IMR-90 (cell line): ENCODE data around the gene CLASP1. TPM values are rescaled to one million over a fixed set of nuclear protein-coding genes. Genes with fewer than 3 reads are reported as not detected.
"Not testable (repeated sequence)": the region's sequence is repeated elsewhere in the genome, so short reads cannot be mapped to it uniquely, and the experiment has no call there.

Source experiments
- ATAC-seq: fragments of 200-7000 bp; cut with Tn5 transposase; 2 replicates; pipeline ENCODE4 v1.9.1; 2020; ENCODE audit warnings: low read depth, mild to moderate bottlenecking, moderate library complexity
- BruUV-seq: library from RNA; stranded (reverse); fragments of 400-500 nt; replicated peaks from 2 replicates; lab custom pipeline; 2021; lab: Mats Ljungman, UMichigan
- CTCF ChIA-PET: fragments of 300-600 bp; formaldehyde crosslinking; extraction: SDS; loops from one replicate; lab custom pipeline; 2021; ENCODE audit warnings: antibody characterized with exemption; lab: Yijun Ruan, JAX
- POLR2A ChIA-PET: fragments of 300-600 bp; sonication (Branson Sonifier 250); formaldehyde crosslinking; loops from one replicate; lab custom pipeline; 2022; ENCODE audit warnings: antibody characterized with exemption; ENCODE audit not compliant: unreplicated experiment; lab: Charles Lee
- DNase-seq: peaks from one replicate; pipeline ENCODE4 v3.0.0; 2013
- H2AFZ ChIP-seq: replicated peaks from 2 replicates; pipeline ENCODE3; 2013; ENCODE audit warnings: low read length, mild to moderate bottlenecking; ENCODE audit not compliant: poor library complexity
- H2AK5ac ChIP-seq: 2 replicates; pipeline ENCODE4 v1.6.1; 2013; ENCODE audit warnings: low read depth, low read length, inconsistent platforms
- H2AK9ac ChIP-seq: replicated peaks from 2 replicates; pipeline ENCODE3; 2013; ENCODE audit warnings: mild to moderate bottlenecking, low read depth, low read length, moderate library complexity; ENCODE audit not compliant: poor library complexity
- H2BK120ac ChIP-seq: 2 replicates; pipeline ENCODE4 v1.6.1; 2013; ENCODE audit warnings: low read depth, low read length, inconsistent platforms
- H2BK15ac ChIP-seq: 3 replicates; pipeline ENCODE4 v1.6.1; 2013; ENCODE audit warnings: low read depth, low read length, inconsistent platforms
- H2BK20ac ChIP-seq: 2 replicates; pipeline ENCODE4 v1.6.1; 2013; ENCODE audit warnings: low read depth, mild to moderate bottlenecking, inconsistent platforms, low read length, moderate library complexity
- H2BK5ac ChIP-seq: 2 replicates; pipeline ENCODE4 v1.6.1; 2013; ENCODE audit warnings: mild to moderate bottlenecking, low read depth, low read length, inconsistent platforms; ENCODE audit not compliant: poor library complexity, severe bottlenecking
- H3K14ac ChIP-seq: replicated peaks from 2 replicates; pipeline ENCODE4 v1.6.1; 2013; ENCODE audit warnings: low read depth, low read length, inconsistent platforms
- H3K18ac ChIP-seq: 2 replicates; pipeline ENCODE4 v1.6.1; 2013; ENCODE audit warnings: low read depth, low read length, control low read depth
- H3K23ac ChIP-seq: 2 replicates; pipeline ENCODE4 v1.6.1; 2013; ENCODE audit warnings: low read depth, low read length, inconsistent platforms
- H3K27ac ChIP-seq: 2 replicates; pipeline ENCODE4 v1.5.1; 2013; ENCODE audit warnings: mild to moderate bottlenecking, control low read depth, low read length; ENCODE audit not compliant: insufficient read depth
- H3K27me3 ChIP-seq: 2 replicates; pipeline ENCODE4 v1.6.1; 2013; ENCODE audit warnings: low read length; ENCODE audit not compliant: control insufficient read depth, insufficient read depth
- H3K36me3 ChIP-seq: 2 replicates; pipeline ENCODE4 v1.6.1; 2013; ENCODE audit warnings: low read length, mixed read lengths; ENCODE audit not compliant: control insufficient read depth, insufficient read depth
- H3K4ac ChIP-seq: 2 replicates; pipeline ENCODE4 v1.6.1; 2013; ENCODE audit warnings: low read depth, low read length, inconsistent platforms
- H3K4me1 ChIP-seq: 2 replicates; pipeline ENCODE4 v1.6.1; 2013; ENCODE audit warnings: low read length, mixed read lengths; ENCODE audit not compliant: control insufficient read depth, insufficient read depth
- H3K4me2 ChIP-seq: 2 replicates; pipeline ENCODE4 v1.6.1; 2013; ENCODE audit warnings: low read depth, mild to moderate bottlenecking, control low read depth, low read length, moderate library complexity
- H3K4me3 ChIP-seq: 2 replicates; pipeline ENCODE4 v1.5.1; 2013; ENCODE audit warnings: low read depth, mild to moderate bottlenecking, control low read depth, low read length, moderate library complexity; ENCODE audit not compliant: insufficient read depth
- H3K56ac ChIP-seq: 2 replicates; pipeline ENCODE4 v1.6.1; 2013; ENCODE audit warnings: low read length, inconsistent platforms; ENCODE audit not compliant: insufficient read depth; ENCODE audit errors: extremely low read depth
- H3K79me1 ChIP-seq, 2 experiments: 2 replicates each; pipeline ENCODE4 v1.6.1; 2013; ENCODE audit warnings: low read length in 2 of 2, inconsistent platforms in 1 of 2, low read depth in 1 of 2
- H3K9ac ChIP-seq: 2 replicates; pipeline ENCODE4 v1.6.1; 2013; ENCODE audit warnings: low read depth, low read length, control low read depth
- H3K9me1 ChIP-seq: 2 replicates; pipeline ENCODE4 v1.6.1; 2013; ENCODE audit warnings: low read length, inconsistent platforms; ENCODE audit not compliant: insufficient read depth
- H3K9me3 ChIP-seq: 2 replicates; pipeline ENCODE4 v1.6.1; 2013; ENCODE audit warnings: low read length; ENCODE audit not compliant: control insufficient read depth, insufficient read depth
- H4K20me1 ChIP-seq: 2 replicates; pipeline ENCODE4 v1.6.1; 2013; ENCODE audit warnings: low read length, inconsistent platforms; ENCODE audit not compliant: insufficient read depth
- H4K5ac ChIP-seq: 2 replicates; pipeline ENCODE4 v1.6.1; 2013; ENCODE audit warnings: mild to moderate bottlenecking, low read depth, low read length, control low read depth
- H4K8ac ChIP-seq, 2 experiments: 2 replicates each; pipeline ENCODE4 v1.6.1; 2013; ENCODE audit warnings: low read depth in 2 of 2, low read length in 2 of 2, control low read depth in 1 of 2, inconsistent platforms in 1 of 2
- H4K91ac ChIP-seq: 2 replicates; pipeline ENCODE4 v1.6.1; 2013; ENCODE audit warnings: low read depth, low read length, inconsistent platforms; ENCODE audit not compliant: insufficient read depth
- WGBS, 2 experiments: methylation state at CpG; one replicate each; pipeline versions ENCODE4 v1.1.5 to v1.1.7; 2013; ENCODE audit warnings: missing lambda C conversion rate in 2 of 2; ENCODE audit not compliant: insufficient read length in 1 of 2; ENCODE audit errors: extremely low coverage in 2 of 2; 5-methylcytosine and 5-hydroxymethylcytosine counted together
- dilution Hi-C: fragments of 300-500 bp; cut with HindIII; formaldehyde crosslinking; loops from one replicate; pipeline ENCODE4 v1.14.3; 2018; ENCODE audit warnings: low sequenced_read_pairs; ENCODE audit not compliant: unreplicated experiment
- in situ Hi-C: fragments of 300-500 bp; cut with MboI; formaldehyde crosslinking; loops from 3 replicates; pipeline ENCODE4 v1.14.3; 2019; ENCODE audit warnings: low sequenced_read_pairs, inconsistent platforms, mixed read lengths
- intact Hi-C: fragments of 100-400 bp; cut with micrococcal nuclease; formaldehyde crosslinking; loops from 2 replicates; pipeline ENCODE4 v1.10.0; 2022
- polyA plus RNA-seq, 3 experiments: library from polyadenylated mRNA; depleted of rRNA; stranded (reverse); fragments of >200 nt; gene quantifications; 2 replicates each; pipeline ENCODE4 v1.2.3, GENCODE V29; 2012; ENCODE audit warnings: low replicate concordance in 1 of 3
- total RNA-seq: library from RNA; depleted of rRNA; stranded (reverse); fragments of >200 nt; gene quantifications from 2 replicates; pipeline ENCODE4 v1.2.3, GENCODE V29; 2012

CLASP1 gene
- total and polyA plus RNA-seq, 2 of the 4 experiments (the other 2 are of a cell fraction) = 12.3 to 33.7 TPM

- H3K14ac ChIP-seq, H3K4me3 ChIP-seq, H3K79me1 ChIP-seq, H4K20me1 ChIP-seq, POLR2A ChIA-PET, H2AK5ac ChIP-seq, H3K9me3 ChIP-seq, H3K9ac ChIP-seq, DNase-seq, H4K91ac ChIP-seq, H3K27me3 ChIP-seq, H3K23ac ChIP-seq, intact Hi-C loops, H2AK9ac ChIP-seq, H3K4ac ChIP-seq, H2AFZ ChIP-seq, H2BK120ac ChIP-seq, ATAC-seq, H3K56ac ChIP-seq, dilution Hi-C loops, H2BK15ac ChIP-seq, H2BK5ac ChIP-seq, H3K4me2 ChIP-seq, H3K27ac ChIP-seq, H2BK20ac ChIP-seq, H3K4me1 ChIP-seq, H3K18ac ChIP-seq, BruUV-seq, H4K8ac ChIP-seq, in situ Hi-C loops, H4K5ac ChIP-seq: not testable (repeated sequence)
- CTCF ChIA-PET = interaction anchor here (0.7 kb wide), 1 partner anchor 129 kb away, joined by 3 read pairs; no protein-coding TSS in a partner anchor
- 88% methylated on average over 2 of the region's 12 CpGs; no CpG with 5 or more reads in 1 of the 2 experiments for WGBS, 2 experiments
- Histone ChIP-seq H3K9me1 (peaks cover 11% of the 10 kb centered on the region; the same call in 1 of the 2 replicates), H3K36me3 (peaks cover 55% of the 10 kb centered on the region)
Measured at GRCh38 chr2:121343828-121344399, 305.3 kb downstream of the CLASP1 start.
